Hepatocyte (in vitro differentiated cells): Measurements from ENCODE around the gene RFTN1. TPM values are rescaled to one million over a fixed set of nuclear protein-coding genes. Genes with fewer than 3 reads are reported as not detected.

ENCODE experiments used
- DNase-seq: peaks from one replicate; pipeline ENCODE4 v3.0.0-alpha.2; 2016; ENCODE audit warnings: low spot score
- H2AFZ ChIP-seq: fragments of 200-600 bp; sonication (generic); 2 replicates; pipeline ENCODE4 v1.6.0; 2016; ENCODE audit warnings: antibody characterized with exemption, mild to moderate bottlenecking
- H3K27ac ChIP-seq: fragments of 200-600 bp; sonication (generic); 2 replicates; pipeline ENCODE4 v1.5.1; 2016; ENCODE audit warnings: mild to moderate bottlenecking
- H3K27me3 ChIP-seq: fragments of 200-600 bp; sonication (generic); 2 replicates; pipeline ENCODE4 v1.6.1; 2016
- H3K36me3 ChIP-seq: fragments of 200-600 bp; sonication (generic); replicated peaks from 2 replicates; pipeline ENCODE4 v1.5.1; 2016; ENCODE audit warnings: low read depth; ENCODE audit not compliant: insufficient read depth
- H3K4me1 ChIP-seq: fragments of 200-600 bp; sonication (generic); 2 replicates; pipeline ENCODE4 v1.5.1; 2016; ENCODE audit warnings: mild to moderate bottlenecking, moderate library complexity; ENCODE audit not compliant: insufficient read depth
- H3K4me2 ChIP-seq: fragments of 200-600 bp; sonication (generic); 2 replicates; pipeline ENCODE4 v1.6.0; 2016
- H3K4me3 ChIP-seq: fragments of 200-600 bp; sonication (generic); 2 replicates; pipeline ENCODE4 v1.5.1; 2016; ENCODE audit warnings: mild to moderate bottlenecking
- H3K79me2 ChIP-seq: fragments of 200-600 bp; sonication (generic); 2 replicates; pipeline ENCODE4 v1.6.0; 2017; ENCODE audit warnings: mild to moderate bottlenecking
- H3K9me2 ChIP-seq: fragments of 200-600 bp; sonication (generic); replicated peaks from 2 replicates; pipeline ENCODE4 v1.6.0; 2017; ENCODE audit warnings: mild to moderate bottlenecking; ENCODE audit not compliant: insufficient read depth
- H3K9me3 ChIP-seq: fragments of 200-600 bp; sonication (generic); 2 replicates; pipeline ENCODE4 v1.5.1; 2016; ENCODE audit warnings: low read depth, mild to moderate bottlenecking
- H4K20me1 ChIP-seq: fragments of 200-600 bp; sonication (generic); 2 replicates; pipeline ENCODE4 v1.6.0; 2016; ENCODE audit warnings: mild to moderate bottlenecking; ENCODE audit not compliant: insufficient read depth, poor library complexity, severe bottlenecking
- CTCF ChIP-seq: fragments of 200-600 bp; sonication (generic); IDR thresholded peaks from 2 replicates; pipeline ENCODE4 v1.5.1; 2016; ENCODE audit warnings: antibody characterized with exemption, mild to moderate bottlenecking; ENCODE audit not compliant: poor library complexity
- EZH2 ChIP-seq: fragments of 200-600 bp; sonication (generic); IDR thresholded peaks from 2 replicates; pipeline ENCODE4 v1.6.1; 2016; ENCODE audit warnings: antibody characterized with exemption, mild to moderate bottlenecking, borderline replicate concordance
- EZH2phosphoT487 ChIP-seq: fragments of 200-600 bp; sonication (generic); IDR thresholded peaks from one replicate; pipeline ENCODE4 v1.6.1; 2018; ENCODE audit warnings: antibody characterized with exemption, mild to moderate bottlenecking, low read depth, moderate library complexity; ENCODE audit not compliant: unreplicated experiment, severe bottlenecking
- WGBS: methylation state at CpG from one replicate; pipeline ENCODE4 v1.1.6; 2016; ENCODE audit warnings: low lambda C conversion rate; ENCODE audit errors: missing lambda C conversion rate; 5-methylcytosine and 5-hydroxymethylcytosine counted together
- polyA plus RNA-seq: library from polyadenylated mRNA; unstranded; fragments of >200 nt; fragmentation: Nextera tagmentation; extraction: Ambion mirVana; gene quantifications from 2 replicates; pipeline ENCODE4 v1.2.1, GENCODE V29; 2016
- total RNA-seq: library from RNA; depleted of rRNA; stranded (reverse); fragments of >200 nt; gene quantifications from 2 replicates; pipeline ENCODE4 v1.2.3, GENCODE V29; 2014

RFTN1 gene
- total and polyA plus RNA-seq, 2 experiments from 2014 or later = 10.0 to 14.9 TPM

DNA sequence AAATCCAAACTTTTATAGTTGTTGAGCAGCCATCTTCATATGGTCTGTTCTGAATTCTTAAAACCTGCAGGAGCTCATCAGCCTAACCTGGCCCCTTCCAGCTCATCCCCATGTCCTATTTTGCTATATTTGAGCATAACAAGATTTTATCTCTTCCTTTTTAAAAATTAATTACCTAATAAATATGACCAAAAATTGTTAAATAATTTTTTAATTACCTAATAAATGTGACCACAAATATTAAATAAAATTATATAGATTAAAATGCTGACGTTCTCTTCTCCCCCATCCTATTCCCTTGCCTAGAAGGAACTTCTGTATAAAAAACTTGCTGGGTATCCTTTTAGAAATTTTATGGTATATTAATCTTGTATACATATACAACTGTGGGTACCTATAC, 204.8 kb downstream of the RFTN1 start:
- Histone ChIP-seq H4K20me1 (no peaks in the 10 kb centered on the region), H3K27me3 (no peaks in the 10 kb centered on the region), H3K36me3 (no peaks in the 10 kb centered on the region), H3K4me2 (no peak overlapping the region), H3K4me3 (no peak overlapping the region), H3K4me1 (peaks cover 4% of the 10 kb centered on the region), H3K9me3 (no peaks in the 10 kb centered on the region), H3K9me2 (no peaks in the 10 kb centered on the region), H2AFZ (no peak overlapping the region), H3K79me2 (no peaks in the 10 kb centered on the region), H3K27ac (no peak overlapping the region)
- TF ChIP-seq CTCF (no peak), EZH2phosphoT487 (no peak), EZH2 (no peak)
- WGBS = 97% methylated on average over 1 of the region's 1 CpG
- DNase-seq = no peak

GRCh38 chr3:16307832-16308531, 205.5 kb downstream of the RFTN1 start:
- Histone ChIP-seq H3K79me2 (no peaks in the 10 kb centered on the region), H3K4me1 (peaks cover 9% of the 10 kb centered on the region), H3K27ac (no peak overlapping the region), H2AFZ (no peak overlapping the region), H3K9me3 (no peaks in the 10 kb centered on the region), H3K36me3 (no peaks in the 10 kb centered on the region), H3K4me2 (no peak overlapping the region), H4K20me1 (no peaks in the 10 kb centered on the region), H3K9me2 (no peaks in the 10 kb centered on the region), H3K27me3 (no peaks in the 10 kb centered on the region), H3K4me3 (no peak overlapping the region)
- TF ChIP-seq EZH2phosphoT487 (no peak), CTCF (no peak), EZH2 (no peak)
- WGBS = 92% methylated on average over 5 of the region's 5 CpGs
- DNase-seq = no peak

DNA sequence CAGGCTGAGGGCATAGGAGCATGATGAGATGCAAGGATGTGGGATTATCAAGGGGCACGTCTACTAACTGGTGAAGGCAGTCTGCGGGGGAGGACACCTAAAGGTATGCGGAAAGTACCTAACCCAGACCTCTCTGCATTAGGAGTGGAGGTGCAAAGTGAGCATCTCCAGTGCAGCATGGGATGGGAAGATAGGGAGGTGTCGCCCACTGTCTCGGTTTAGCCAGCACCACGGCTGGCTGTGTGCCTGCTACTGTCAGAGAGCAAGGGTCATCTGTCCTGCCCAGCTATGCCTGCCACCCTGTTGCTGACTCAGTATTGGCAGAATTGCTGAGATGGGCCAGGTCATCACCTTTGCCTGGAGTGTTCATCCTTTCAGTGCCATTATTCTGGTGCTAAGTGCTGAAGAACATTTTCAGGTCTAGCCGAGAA, 208.4 kb downstream of the RFTN1 start:
- no peak overlapping the region for H3K4me2 ChIP-seq
- no peak for DNase-seq
- no peaks in the 10 kb centered on the region for H3K79me2 ChIP-seq
- H2AFZ ChIP-seq = no peak overlapping the region
- no peaks in the 10 kb centered on the region for H3K27me3 ChIP-seq
- no peaks in the 10 kb centered on the region for H3K36me3 ChIP-seq
- H3K27ac ChIP-seq = no peak overlapping the region
- H4K20me1 ChIP-seq = no peaks in the 10 kb centered on the region
- TF ChIP-seq EZH2phosphoT487 (no peak), EZH2 (no peak), CTCF (no peak)
- H3K4me3 ChIP-seq = no peak overlapping the region
- 92% methylated on average over 7 of the region's 7 CpGs for WGBS
- peaks cover 9% of the 10 kb centered on the region for H3K4me1 ChIP-seq
- no peaks in the 10 kb centered on the region for H3K9me2 ChIP-seq
- no peaks in the 10 kb centered on the region for H3K9me3 ChIP-seq
